GM10266 (cell line): Measurements from ENCODE around the gene JPH3.
A peak's percentile ranks its signal among the peaks of the same experiment; 100 is the strongest.

Experiments used
- DNase-seq: peaks from one replicate; pipeline ENCODE4 v3.0.0; 2012; ENCODE audit errors: extremely low spot score
- CTCF ChIP-seq: IDR thresholded peaks from 2 replicates; pipeline ENCODE4 v1.5.1; 2012; ENCODE audit warnings: mild to moderate bottlenecking, low read depth; ENCODE audit not compliant: control insufficient read depth, insufficient read depth; ENCODE audit errors: missing control alignments

The JPH3 gene

GRCh38 chr16:87652799-87653198, 50.5 kb downstream of the JPH3 start:
- TF ChIP-seq CTCF = no peak
- no peak for DNase-seq

DNA sequence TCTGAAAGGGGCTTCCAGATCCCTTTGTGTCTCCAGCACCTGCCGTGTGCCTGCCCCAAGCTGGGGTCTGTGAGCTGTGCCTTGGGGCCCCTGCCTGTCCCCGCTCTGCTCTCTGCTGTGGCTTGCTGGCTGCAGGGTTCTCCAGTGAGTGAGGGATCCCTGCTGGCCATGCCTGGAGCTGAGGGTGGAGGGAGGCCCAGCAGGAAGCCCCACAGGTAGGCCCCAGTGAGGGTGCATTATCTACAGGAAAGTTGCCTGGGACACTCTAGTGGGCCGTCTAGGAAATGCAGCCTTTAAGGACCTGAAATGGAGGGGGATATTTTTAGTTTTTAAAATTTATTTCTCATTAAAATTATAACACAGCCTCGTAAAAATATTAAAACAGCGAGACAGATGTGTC, 50.9 kb downstream of the JPH3 start:
- no peak for DNase-seq
- TF ChIP-seq CTCF = no peak

GRCh38 chr16:87654826-87655225, 52.5 kb downstream of the JPH3 start:
- DNase-seq = no peak
- TF ChIP-seq CTCF = no peak

DNA sequence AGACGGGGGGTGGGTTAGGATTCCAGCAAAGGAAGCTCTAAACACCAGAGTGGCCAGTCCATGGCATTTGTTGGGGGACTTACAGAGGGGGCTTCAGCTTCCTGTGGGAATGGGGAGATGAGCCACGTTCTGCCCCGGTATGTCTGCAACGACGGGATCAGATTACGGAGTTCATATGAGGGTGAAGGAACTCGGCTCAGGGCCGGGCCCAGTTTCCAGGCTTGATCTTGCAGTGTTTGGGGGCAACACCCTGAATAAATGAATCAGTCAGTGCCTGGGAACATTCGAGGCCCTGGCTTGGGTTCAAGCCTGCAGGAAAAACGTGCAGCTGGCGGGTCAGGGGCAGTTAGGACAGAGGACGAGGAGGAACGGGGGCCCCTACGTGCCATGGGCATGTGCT, 54.0 kb downstream of the JPH3 start:
- DNase-seq = no peak

DNA sequence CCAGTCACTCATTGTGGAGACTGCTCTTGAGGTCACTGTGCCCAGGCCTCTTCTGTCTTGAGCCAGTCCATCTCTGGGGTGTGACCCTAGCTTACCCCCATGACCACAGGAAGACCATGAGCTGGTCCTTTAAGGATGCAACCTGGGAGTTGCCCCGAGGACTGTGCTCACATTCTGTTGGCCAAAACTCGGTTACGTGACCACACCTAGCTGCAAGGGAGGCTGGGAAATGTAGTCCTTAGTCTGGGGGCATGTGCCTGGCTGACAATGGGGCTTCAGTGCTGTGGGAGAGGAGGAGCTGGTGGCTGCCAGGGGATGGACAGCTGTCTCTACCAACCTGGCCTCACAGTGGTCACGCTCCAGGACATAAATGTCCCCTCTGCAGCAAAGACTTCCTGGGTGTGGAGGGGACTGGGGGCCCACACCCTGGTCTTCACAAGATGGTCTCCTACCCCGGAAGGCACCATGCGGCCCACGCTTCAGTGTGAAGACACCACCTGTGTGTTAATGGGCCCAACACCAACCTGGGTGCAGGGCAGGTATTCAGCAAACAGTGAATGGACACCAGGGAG, 55.4 kb downstream of the JPH3 start:
- DNase-seq = no peak
- no peak for TF ChIP-seq CTCF

More for the DNA sequence above, 54.0 kb downstream of the JPH3 start:
- no peak for TF ChIP-seq CTCF

GRCh38 chr16:87658564-87659225, 56.4 kb downstream of the JPH3 start:
- TF ChIP-seq CTCF = no peak

GRCh38 chr16:87661561-87661960, 59.3 kb downstream of the JPH3 start:
- peak; percentile 69 for DNase-seq

More at GRCh38 chr16:87658564-87659225, 56.4 kb downstream of the JPH3 start:
- DNase-seq = no peak

More at GRCh38 chr16:87661561-87661960, 59.3 kb downstream of the JPH3 start:
- no peak for TF ChIP-seq CTCF
